Mesendoderm (in vitro differentiated cells): ENCODE measurements around the gene TSPEAR.
A peak's percentile ranks its signal among the peaks of the same experiment; 100 is the strongest.

ENCODE experiments used
- DNase-seq: peaks from one replicate; pipeline ENCODE4 v3.0.0; 2013
- H2AK5ac ChIP-seq: 2 replicates; pipeline ENCODE4 v1.6.1; 2013; ENCODE audit warnings: low read length, inconsistent platforms
- H2BK120ac ChIP-seq: 2 replicates; pipeline ENCODE4 v1.6.1; 2013; ENCODE audit warnings: low read depth, mild to moderate bottlenecking, low read length, moderate library complexity, mixed read lengths
- H2BK15ac ChIP-seq: replicated peaks from 2 replicates; pipeline ENCODE4 v1.6.1; 2013; ENCODE audit warnings: low read depth, mild to moderate bottlenecking, moderate library complexity
- H2BK5ac ChIP-seq: 2 replicates; pipeline ENCODE4 v1.6.1; 2013; ENCODE audit warnings: low read length, inconsistent platforms
- H3K18ac ChIP-seq: 2 replicates; pipeline ENCODE4 v1.6.1; 2013; ENCODE audit warnings: mild to moderate bottlenecking, low read length, mixed read lengths
- H3K23ac ChIP-seq: one replicate; pipeline ENCODE4 v1.6.1; 2013; ENCODE audit warnings: low read length
- H3K27ac ChIP-seq: 2 replicates; pipeline ENCODE4 v1.5.1; 2013; ENCODE audit warnings: low read depth, mild to moderate bottlenecking, inconsistent platforms, low read length, moderate library complexity
- H3K27me3 ChIP-seq: 2 replicates; pipeline ENCODE4 v1.6.1; 2013; ENCODE audit warnings: low read length, control low read depth, mild to moderate bottlenecking, inconsistent platforms; ENCODE audit not compliant: insufficient read depth, poor library complexity
- H3K36me3 ChIP-seq: 2 replicates; pipeline ENCODE4 v1.6.1; 2013; ENCODE audit warnings: low read length, inconsistent platforms; ENCODE audit not compliant: control insufficient read depth, insufficient read depth
- H3K4ac ChIP-seq: one replicate; pipeline ENCODE4 v1.6.1; 2013; ENCODE audit warnings: low read depth, mild to moderate bottlenecking, low read length, moderate library complexity
- H3K4me1 ChIP-seq: 2 replicates; pipeline ENCODE4 v1.6.1; 2013; ENCODE audit warnings: low read depth, low read length, inconsistent platforms; ENCODE audit not compliant: control insufficient read depth
- H3K4me2 ChIP-seq: 2 replicates; pipeline ENCODE4 v1.6.1; 2013; ENCODE audit warnings: low read length
- H3K4me3 ChIP-seq: 2 replicates; pipeline ENCODE4 v1.5.1; 2013; ENCODE audit warnings: mild to moderate bottlenecking, low read length
- H3K56ac ChIP-seq: one replicate; pipeline ENCODE4 v1.6.1; 2013; ENCODE audit warnings: low read length
- H3K79me1 ChIP-seq: 2 replicates; pipeline ENCODE4 v1.6.1; 2013; ENCODE audit warnings: low read length, inconsistent platforms
- H3K79me2 ChIP-seq: 2 replicates; pipeline ENCODE4 v1.6.1; 2013; ENCODE audit warnings: mild to moderate bottlenecking, low read length; ENCODE audit not compliant: control insufficient read depth, insufficient read depth
- H3K9ac ChIP-seq: 2 replicates; pipeline ENCODE4 v1.6.1; 2013; ENCODE audit warnings: low read length, inconsistent platforms
- H4K5ac ChIP-seq: one replicate; pipeline ENCODE4 v1.6.1; 2013; ENCODE audit warnings: low read length
- H4K8ac ChIP-seq: one replicate; pipeline ENCODE4 v1.6.1; 2013; ENCODE audit warnings: low read depth, mild to moderate bottlenecking, control low read depth, low read length, moderate library complexity
- whole genome bisulfite sequencing: extraction: QIAGEN DNeasy Blood & Tissue Kit; methylation state at CpG from one replicate; pipeline ENCODE4 v1.1.7; 2013; ENCODE audit warnings: low lambda C conversion rate, missing lambda C conversion rate; ENCODE audit not compliant: insufficient coverage; ENCODE audit errors: extremely low coverage; 5-methylcytosine and 5-hydroxymethylcytosine counted together

TSPEAR gene

DNA sequence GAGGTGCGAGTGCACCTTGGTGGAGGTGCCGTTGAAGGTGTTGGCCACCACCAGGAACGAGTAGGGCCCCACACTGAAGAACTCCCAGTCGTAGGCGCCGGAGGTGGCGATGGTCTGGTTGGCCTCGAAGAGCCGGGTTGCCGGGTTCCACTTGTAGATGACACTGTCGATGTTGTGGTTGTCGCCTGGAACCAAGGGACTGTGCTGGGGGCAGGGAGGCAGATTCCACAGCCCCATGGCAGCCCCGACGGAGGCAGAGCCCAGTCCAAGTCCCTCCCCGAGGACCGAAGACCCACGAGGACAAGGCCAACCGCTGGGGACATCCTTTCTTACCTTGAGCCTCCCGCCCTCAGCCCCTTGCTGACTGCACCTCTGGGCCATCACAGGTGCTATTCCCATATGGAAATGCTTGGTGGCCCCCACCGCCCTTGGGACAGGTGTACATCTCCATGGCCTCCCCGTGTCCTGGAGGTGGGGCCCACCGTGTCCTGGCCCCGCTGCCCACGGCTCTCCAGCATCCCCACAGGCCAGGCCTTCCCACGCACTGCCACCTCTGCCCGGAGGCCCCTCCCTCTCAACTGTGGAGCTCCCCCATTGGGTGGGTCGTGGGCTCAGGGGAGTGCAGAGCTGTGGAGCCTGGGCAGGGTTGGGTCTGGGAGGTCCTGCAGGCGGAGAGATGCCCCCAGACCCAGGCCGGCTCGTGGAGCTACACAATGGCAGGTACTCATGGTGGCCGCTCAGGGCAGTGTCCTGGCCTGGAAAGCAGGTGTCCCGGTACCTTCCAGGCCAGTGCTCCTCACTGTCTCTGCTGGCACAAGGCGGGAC is 189.2 kb downstream of the TSPEAR start:
- no CpG with 5 or more reads among the region's 33 CpGs for WGBS
- H3K36me3 ChIP-seq, result peaks cover 4% of the 10 kb centered on the region
- no peak overlapping the region for H3K18ac ChIP-seq
- no peak overlapping the region for H3K4me3 ChIP-seq
- no peak overlapping the region for H3K27ac ChIP-seq
- H2BK5ac ChIP-seq, result no peak overlapping the region
- no peaks in the 10 kb centered on the region for H3K27me3 ChIP-seq
- H3K79me2 ChIP-seq, result no peaks in the 10 kb centered on the region
- no peak for DNase-seq
- H2BK120ac ChIP-seq, result no peak overlapping the region
- no peak overlapping the region for H4K5ac ChIP-seq
- no peak overlapping the region for H3K9ac ChIP-seq
- no peaks in the 10 kb centered on the region for H3K4me1 ChIP-seq
- H3K23ac ChIP-seq, result no peak overlapping the region
- H2BK15ac ChIP-seq, result no peak overlapping the region
- no peak overlapping the region for H3K4ac ChIP-seq
- H2AK5ac ChIP-seq, result no peak overlapping the region
- no peak overlapping the region for H3K4me2 ChIP-seq
- H3K56ac ChIP-seq, result no peak overlapping the region
- H4K8ac ChIP-seq, result no peak overlapping the region
- no peaks in the 10 kb centered on the region for H3K79me1 ChIP-seq

DNA sequence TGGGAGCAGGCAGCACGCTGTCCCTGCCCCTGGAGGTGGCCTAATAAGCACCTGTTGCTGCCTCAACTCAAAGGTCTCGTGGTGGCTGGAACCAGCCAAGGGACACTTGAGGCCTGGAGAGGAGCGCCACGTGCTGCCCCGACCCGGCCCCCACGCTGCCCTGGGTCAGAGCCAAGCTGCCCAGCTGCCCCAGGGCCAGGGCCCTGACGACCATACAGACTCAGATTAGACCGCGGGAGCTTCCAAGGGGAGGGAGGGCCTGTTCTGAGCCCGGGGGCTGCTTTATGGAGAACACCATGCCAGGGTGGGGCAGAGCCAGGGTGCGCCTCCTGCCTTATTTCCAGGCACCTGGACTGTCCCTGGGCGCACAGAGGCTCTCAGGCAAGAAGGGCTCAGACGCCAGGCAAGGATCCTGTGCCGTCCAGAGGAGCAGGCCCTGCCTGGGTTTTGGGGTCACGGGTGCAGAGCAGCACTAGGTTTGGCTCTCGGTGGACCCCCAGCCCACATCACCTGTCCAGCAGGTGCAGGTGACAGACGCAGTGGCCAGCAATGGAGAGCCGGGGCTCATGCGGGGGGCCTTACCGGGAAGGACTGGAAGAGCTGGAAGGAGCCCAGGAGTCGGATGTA is 190.0 kb downstream of the TSPEAR start:
- Histone ChIP-seq H3K36me3 (peaks cover 4% of the 10 kb centered on the region), H4K8ac (no peak overlapping the region), H3K79me2 (no peaks in the 10 kb centered on the region), H3K4me2 (no peak overlapping the region), H3K4me1 (no peaks in the 10 kb centered on the region), H3K56ac (no peak overlapping the region), H3K23ac (no peak overlapping the region), H3K79me1 (no peaks in the 10 kb centered on the region), H3K4me3 (no peak overlapping the region), H2BK15ac (no peak overlapping the region), H4K5ac (no peak overlapping the region), H3K27me3 (no peaks in the 10 kb centered on the region), H2BK5ac (no peak overlapping the region), H2AK5ac (no peak overlapping the region), H2BK120ac (no peak overlapping the region), H3K4ac (no peak overlapping the region), H3K18ac (no peak overlapping the region), H3K9ac (no peak overlapping the region), H3K27ac (no peak overlapping the region)
- no peak for DNase-seq
- no CpG with 5 or more reads among the region's 22 CpGs for WGBS

DNA sequence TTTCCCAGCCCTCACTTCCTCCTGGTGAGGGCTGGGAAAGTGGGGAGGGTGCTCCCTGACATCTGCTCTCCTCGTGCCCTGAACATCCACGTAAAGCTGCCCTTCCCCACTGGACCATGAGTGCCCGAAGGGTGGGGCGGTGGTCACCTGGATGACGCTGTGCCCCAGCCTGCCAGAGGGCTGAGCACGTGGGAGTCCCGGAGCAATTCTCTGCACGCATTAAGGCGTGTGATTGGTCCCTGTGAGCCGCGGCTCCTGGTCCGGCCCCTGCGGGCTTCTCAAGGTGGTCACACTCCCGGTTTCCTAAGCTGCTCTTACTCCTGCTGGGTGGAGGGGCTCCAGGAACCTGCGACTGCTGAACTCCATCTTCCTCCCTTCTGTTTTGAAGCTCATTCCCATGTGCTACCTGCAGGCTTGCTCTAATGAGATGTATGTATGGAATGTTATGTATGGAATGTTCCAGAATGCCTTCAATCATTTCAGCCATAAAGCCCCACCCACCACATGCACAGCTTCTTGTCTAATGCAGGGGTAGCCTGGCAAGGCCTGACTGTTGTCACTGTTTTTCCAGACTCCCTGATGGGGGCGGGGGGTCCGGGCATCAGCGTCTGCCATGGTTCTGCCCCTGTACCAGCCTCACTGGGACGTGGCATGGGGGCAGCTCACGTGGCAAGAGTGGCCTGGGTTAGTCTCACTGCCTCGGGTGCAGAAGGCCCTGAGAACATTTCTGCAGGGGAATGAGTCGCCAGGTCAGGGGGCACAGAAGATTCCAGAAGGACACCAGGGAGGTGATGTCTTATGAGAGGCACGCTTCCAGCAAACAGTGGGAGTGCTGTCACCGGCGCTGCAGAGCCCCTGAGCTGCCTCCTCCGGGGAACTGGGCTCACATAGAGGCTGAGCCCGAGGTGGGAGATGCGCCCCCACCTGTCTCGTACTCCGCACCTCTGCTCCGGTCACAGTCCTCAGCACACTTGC is 190.8 kb downstream of the TSPEAR start:
- H3K9ac ChIP-seq, result no peak overlapping the region
- no peak overlapping the region for H2AK5ac ChIP-seq
- no peak overlapping the region for H3K4me3 ChIP-seq
- no peak overlapping the region for H2BK5ac ChIP-seq
- no peak overlapping the region for H3K27ac ChIP-seq
- DNase-seq, result peak; percentile 48
- no peak overlapping the region for H4K5ac ChIP-seq
- no peak overlapping the region for H3K23ac ChIP-seq
- no CpG with 5 or more reads among the region's 31 CpGs for WGBS
- no peak overlapping the region for H3K18ac ChIP-seq
- no peaks in the 10 kb centered on the region for H3K79me1 ChIP-seq
- H3K4me2 ChIP-seq, result no peak overlapping the region
- H3K36me3 ChIP-seq, result peaks cover 4% of the 10 kb centered on the region
- no peak overlapping the region for H3K56ac ChIP-seq
- no peaks in the 10 kb centered on the region for H3K27me3 ChIP-seq
- no peak overlapping the region for H2BK120ac ChIP-seq
- H3K4ac ChIP-seq, result no peak overlapping the region
- H3K79me2 ChIP-seq, result no peaks in the 10 kb centered on the region
- H3K4me1 ChIP-seq, result no peaks in the 10 kb centered on the region
- no peak overlapping the region for H2BK15ac ChIP-seq
- no peak overlapping the region for H4K8ac ChIP-seq

DNA sequence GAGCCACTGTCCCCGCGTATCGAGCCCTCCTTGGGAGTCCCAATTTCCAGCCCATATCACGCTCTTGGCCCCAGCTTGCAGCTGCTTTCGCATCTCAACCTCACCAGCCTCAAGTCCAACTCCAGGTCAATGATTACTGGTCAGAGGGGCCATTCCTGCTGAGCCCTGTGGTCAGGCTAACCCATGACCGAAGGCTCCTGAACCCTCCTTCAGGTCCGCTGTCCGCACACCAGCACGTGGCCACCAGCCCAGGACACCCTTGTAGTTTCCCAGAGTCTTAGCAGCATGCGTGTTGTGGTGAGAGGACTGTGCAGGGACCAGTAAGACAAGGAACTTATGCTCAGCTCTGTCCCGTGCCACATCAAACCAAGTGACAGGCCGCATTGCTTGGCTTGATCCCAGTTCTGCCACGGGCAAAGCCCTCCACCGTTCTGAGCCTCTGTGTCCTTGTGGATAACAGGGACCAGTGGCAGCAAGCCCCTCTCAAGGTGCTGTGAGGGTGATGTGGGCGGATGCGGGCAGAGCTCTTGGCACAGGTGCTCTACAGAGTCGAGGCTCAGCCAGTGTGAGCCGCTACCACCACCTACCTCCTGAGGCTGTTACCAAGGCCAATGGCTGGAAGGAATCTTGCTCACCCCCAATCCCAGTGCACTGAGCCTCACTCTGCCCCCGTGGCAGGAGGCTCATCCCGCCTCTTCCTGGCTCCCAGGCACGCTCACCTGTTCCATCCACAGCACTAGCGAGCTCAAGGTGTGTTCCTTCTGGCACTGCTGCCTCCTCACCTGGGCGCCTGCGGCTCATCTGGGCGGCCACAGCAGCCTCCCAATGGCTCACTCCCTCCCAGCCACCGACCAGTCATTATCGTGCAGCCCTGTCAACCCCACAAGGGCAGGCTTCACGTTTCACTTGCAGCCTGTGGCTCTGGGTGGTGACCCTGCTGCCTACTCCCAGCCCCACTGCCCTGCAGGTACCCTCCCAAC is 191.7 kb downstream of the TSPEAR start:
- H3K4me3 ChIP-seq, result no peak overlapping the region
- H3K27me3 ChIP-seq, result no peaks in the 10 kb centered on the region

DNA sequence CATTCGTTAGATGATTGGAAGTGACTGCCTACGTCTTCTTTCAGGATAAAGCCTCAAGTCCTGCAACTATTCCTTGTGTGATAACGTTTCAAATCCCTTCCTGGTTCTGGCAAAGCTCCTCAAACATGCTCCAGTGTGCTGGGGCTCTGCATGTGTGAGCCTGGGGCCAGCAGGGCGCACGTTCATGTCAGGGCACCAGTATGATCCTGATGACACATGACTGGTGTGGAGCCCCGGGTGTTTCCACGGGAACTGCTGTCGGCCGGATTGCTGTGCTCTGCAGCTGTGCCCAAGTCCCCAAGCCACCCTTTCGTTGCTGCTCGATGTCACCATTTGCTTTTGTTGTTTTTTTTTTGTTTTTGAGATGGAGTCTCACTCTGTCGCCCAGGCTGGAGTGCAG is 192.7 kb downstream of the TSPEAR start:
- Histone ChIP-seq H2AK5ac (no peak overlapping the region), H3K4me1 (no peaks in the 10 kb centered on the region), H3K79me1 (no peaks in the 10 kb centered on the region), H3K27me3 (no peaks in the 10 kb centered on the region), H3K18ac (no peak overlapping the region), H3K36me3 (no peaks in the 10 kb centered on the region), H3K23ac (no peak overlapping the region), H3K27ac (no peak overlapping the region), H4K5ac (no peak overlapping the region), H2BK120ac (no peak overlapping the region), H4K8ac (no peak overlapping the region), H3K56ac (no peak overlapping the region), H3K9ac (no peak overlapping the region), H2BK5ac (no peak overlapping the region), H3K4me3 (no peak overlapping the region), H2BK15ac (no peak overlapping the region), H3K4me2 (no peak overlapping the region), H3K79me2 (no peaks in the 10 kb centered on the region), H3K4ac (no peak overlapping the region)
- no CpG with 5 or more reads among the region's 12 CpGs for WGBS
- no peak for DNase-seq

More for the DNA sequence above, 191.7 kb downstream of the TSPEAR start:
- no peak overlapping the region for H2BK5ac ChIP-seq
- WGBS, result no CpG with 5 or more reads among the region's 28 CpGs
- H4K8ac ChIP-seq, result no peak overlapping the region
- H3K9ac ChIP-seq, result no peak overlapping the region
- H3K23ac ChIP-seq, result no peak overlapping the region
- H2BK120ac ChIP-seq, result no peak overlapping the region
- no peaks in the 10 kb centered on the region for H3K79me2 ChIP-seq
- no peak overlapping the region for H3K56ac ChIP-seq
- no peaks in the 10 kb centered on the region for H3K4me1 ChIP-seq
- no peak overlapping the region for H4K5ac ChIP-seq
- H3K4ac ChIP-seq, result no peak overlapping the region
- no peak for DNase-seq
- H3K4me2 ChIP-seq, result no peak overlapping the region
- H2BK15ac ChIP-seq, result no peak overlapping the region
- no peak overlapping the region for H2AK5ac ChIP-seq
- H3K79me1 ChIP-seq, result no peaks in the 10 kb centered on the region
- H3K18ac ChIP-seq, result no peak overlapping the region
- H3K27ac ChIP-seq, result no peak overlapping the region
- H3K36me3 ChIP-seq, result peaks cover 4% of the 10 kb centered on the region
